ENCODE results near the gene ADGRF1. TPM values are rescaled to one million over a fixed set of nuclear protein-coding genes. Genes with fewer than 3 reads are reported as not detected.

Gene ADGRF1
- total RNA-seq, 1 donor from 2014 or later, result not detected

DNA sequence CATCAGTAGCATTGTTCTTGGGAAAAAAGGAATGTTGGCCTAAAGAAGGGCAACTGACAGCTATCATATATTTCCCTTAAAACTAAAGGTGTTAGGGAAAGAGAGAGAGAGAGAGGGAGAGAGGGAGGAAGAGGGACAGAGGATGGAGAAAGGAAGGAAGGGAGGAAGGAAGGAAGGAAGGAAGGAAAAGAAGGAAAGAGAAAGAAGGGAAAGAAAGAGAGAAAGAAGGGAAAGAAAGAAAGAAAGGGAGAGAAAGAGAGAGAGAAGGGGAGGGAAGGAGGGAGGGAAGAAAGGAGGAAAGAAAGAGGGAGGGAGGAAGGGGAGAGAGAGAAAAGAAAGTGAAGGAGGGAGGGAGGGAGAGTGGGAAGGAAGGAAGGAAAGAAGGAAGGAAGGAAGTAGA is 82.7 kb downstream of the ADGRF1 start:
- DNase-seq (ENCODE audit: low spot score), result no peak
- Mint-ChIP-seq H3K9me3 (ENCODE audit: unreplicated experiment) (no peaks in the 10 kb centered on the region), H3K36me3 (ENCODE audit: low read depth, unreplicated experiment) (no peaks in the 10 kb centered on the region), H3K4me1 (ENCODE audit: unreplicated experiment) (peaks cover 41% of the 10 kb centered on the region), H3K27me3 (ENCODE audit: unreplicated experiment) (no peaks in the 10 kb centered on the region), H3K4me3 (ENCODE audit: unreplicated experiment) (no peak overlapping the region), H3K27ac (ENCODE audit: unreplicated experiment) (no peak overlapping the region)
- no peak for TF ChIP-seq CTCF (IDR thresholded peaks at IDR 0.05; ENCODE audit: unreplicated experiment)

DNA sequence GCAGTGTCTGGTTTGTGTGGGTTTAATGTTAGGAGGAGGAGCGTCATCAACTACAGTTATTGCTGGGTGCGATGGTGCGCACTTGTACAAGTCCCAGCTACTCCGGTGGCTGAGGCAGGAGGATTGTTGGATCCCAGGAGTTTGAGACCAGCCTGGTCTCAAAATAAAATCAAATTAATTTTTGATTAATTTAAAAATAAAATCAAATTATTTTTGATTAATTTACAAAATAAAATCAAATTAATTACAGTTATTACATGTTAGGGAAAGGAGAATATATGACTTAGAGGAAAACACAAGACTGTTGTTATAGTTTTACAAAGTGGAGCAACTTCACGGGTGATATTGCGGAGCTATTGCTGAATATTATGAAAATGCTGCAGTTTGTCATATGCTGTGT is 85.7 kb downstream of the ADGRF1 start:
- Mint-ChIP-seq H3K27me3 (ENCODE audit: unreplicated experiment) (no peaks in the 10 kb centered on the region), H3K4me3 (ENCODE audit: unreplicated experiment) (peak overlapping the region; percentile 70), H3K4me1 (ENCODE audit: unreplicated experiment) (peaks cover 64% of the 10 kb centered on the region), H3K36me3 (ENCODE audit: low read depth, unreplicated experiment) (peaks cover 21% of the 10 kb centered on the region), H3K9me3 (ENCODE audit: unreplicated experiment) (no peaks in the 10 kb centered on the region), H3K27ac (ENCODE audit: unreplicated experiment) (peak overlapping the region; percentile 95)
- TF ChIP-seq CTCF (IDR thresholded peaks at IDR 0.05; ENCODE audit: unreplicated experiment), result no peak
- DNase-seq (ENCODE audit: low spot score), result no peak

DNA sequence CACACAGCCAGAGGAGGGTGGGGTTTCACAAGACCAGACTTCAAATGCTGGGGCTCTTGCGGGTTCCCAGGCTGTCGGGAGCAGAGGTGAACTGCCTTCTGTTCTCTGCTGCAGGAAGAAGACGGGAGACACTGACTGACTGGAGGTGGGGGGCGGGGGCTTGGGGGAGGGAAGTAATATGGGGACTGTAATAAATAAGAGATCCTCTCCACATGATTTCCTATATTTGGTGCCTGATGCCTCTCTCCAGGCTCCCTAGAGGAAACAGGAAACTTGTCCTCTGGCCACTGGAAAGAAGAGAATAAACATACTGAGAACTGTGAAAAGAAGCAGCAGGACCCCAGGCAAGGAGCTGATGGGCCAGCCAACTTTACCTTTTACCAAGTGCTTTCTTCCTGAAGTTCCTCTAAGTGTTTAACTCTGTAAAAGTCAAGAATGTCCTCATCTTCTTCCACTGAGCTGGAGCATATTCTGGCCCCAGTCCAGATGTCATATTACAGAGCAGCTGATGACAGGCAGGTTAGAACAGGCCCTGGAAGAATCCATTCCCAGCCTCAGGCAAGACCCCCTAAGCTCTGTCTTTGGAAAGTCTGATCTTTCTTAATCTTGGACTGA is 87.2 kb downstream of the ADGRF1 start:
- Mint-ChIP-seq H3K4me1 (ENCODE audit: unreplicated experiment) (peaks cover 75% of the 10 kb centered on the region), H3K4me3 (ENCODE audit: unreplicated experiment) (peak overlapping the region; percentile 96), H3K9me3 (ENCODE audit: unreplicated experiment) (no peaks in the 10 kb centered on the region), H3K27me3 (ENCODE audit: unreplicated experiment) (peaks cover 3% of the 10 kb centered on the region), H3K27ac (ENCODE audit: unreplicated experiment) (peak overlapping the region; percentile 95), H3K36me3 (ENCODE audit: low read depth, unreplicated experiment) (peaks cover 35% of the 10 kb centered on the region)
- no peak for DNase-seq (ENCODE audit: low spot score)
- no peak for TF ChIP-seq CTCF (IDR thresholded peaks at IDR 0.05; ENCODE audit: unreplicated experiment)

DNA sequence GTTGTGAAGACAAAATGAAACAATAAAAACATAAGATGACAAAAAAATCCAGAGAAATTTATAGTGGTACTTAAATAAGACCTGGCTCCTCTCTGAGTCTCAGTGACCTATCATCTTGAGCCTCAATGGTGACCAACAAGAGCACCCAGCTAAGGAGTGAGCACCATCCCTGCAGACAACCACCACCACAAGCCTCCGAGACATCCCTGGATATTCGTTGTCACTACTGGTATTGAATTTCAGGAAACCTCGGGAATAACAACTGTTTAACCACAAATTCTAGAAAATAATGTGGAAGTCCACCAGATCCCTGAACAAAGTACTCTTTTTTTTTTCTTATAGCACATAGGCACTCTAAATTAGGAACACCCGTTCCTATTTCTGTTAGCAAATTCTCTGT is 88.2 kb downstream of the ADGRF1 start:
- Mint-ChIP-seq H3K27ac (ENCODE audit: unreplicated experiment) (peak overlapping the region; percentile 95), H3K27me3 (ENCODE audit: unreplicated experiment) (peaks cover 5% of the 10 kb centered on the region), H3K36me3 (ENCODE audit: low read depth, unreplicated experiment) (peaks cover 43% of the 10 kb centered on the region), H3K9me3 (ENCODE audit: unreplicated experiment) (no peaks in the 10 kb centered on the region), H3K4me1 (ENCODE audit: unreplicated experiment) (peaks cover 84% of the 10 kb centered on the region), H3K4me3 (ENCODE audit: unreplicated experiment) (peak overlapping the region; percentile 96)
- TF ChIP-seq CTCF (IDR thresholded peaks at IDR 0.05; ENCODE audit: unreplicated experiment), result no peak
- no peak for DNase-seq (ENCODE audit: low spot score)

GRCh38 chr6:46949632-46950280 is 92.4 kb downstream of the ADGRF1 start:
- no peak for TF ChIP-seq CTCF (IDR thresholded peaks at IDR 0.05; ENCODE audit: unreplicated experiment)
- peaks cover 75% of the 10 kb centered on the region for H3K36me3 Mint-ChIP-seq (ENCODE audit: low read depth, unreplicated experiment)
- peak overlapping the region; percentile 96 for H3K4me3 Mint-ChIP-seq (ENCODE audit: unreplicated experiment)
- peaks cover 11% of the 10 kb centered on the region for H3K27me3 Mint-ChIP-seq (ENCODE audit: unreplicated experiment)
- DNase-seq (ENCODE audit: low spot score), result no peak
- H3K27ac Mint-ChIP-seq (ENCODE audit: unreplicated experiment), result peak overlapping the region; percentile 95
- H3K4me1 Mint-ChIP-seq (ENCODE audit: unreplicated experiment), result peaks cover 89% of the 10 kb centered on the region
- H3K9me3 Mint-ChIP-seq (ENCODE audit: unreplicated experiment), result no peaks in the 10 kb centered on the region

Measured in endothelial cell (in vitro differentiated cells).